ENCODE measurements around the gene DIRAS3. TPM values are rescaled to one million over a fixed set of nuclear protein-coding genes. Genes with fewer than 3 reads are reported as not detected.

DIRAS3 gene
- polyA plus RNA-seq, 1 donor from 2014 or later: 8.0 TPM

GRCh38 chr1:68047659-68048026 lies 2.8 kb downstream of the DIRAS3 start:
- no peak overlapping the region for H3K4me2 ChIP-seq (ENCODE audit: low read length)
- no peak overlapping the region for H2AFZ ChIP-seq (ENCODE audit: low read depth, low read length)

GRCh38 chr1:68046885-68047658 lies 3.4 kb downstream of the DIRAS3 start:
- Histone ChIP-seq H2AFZ (ENCODE audit: low read depth, low read length) (no peak overlapping the region), H3F3A (ENCODE audit: insufficient read depth, low read length, poor library complexity, severe bottlenecking) (no peaks in the 10 kb centered on the region), H3K4me2 (ENCODE audit: low read length) (no peak overlapping the region), H3K9me3 (ENCODE audit: low read length) (no peaks in the 10 kb centered on the region), H3K79me2 (replicated peaks; ENCODE audit: insufficient read depth, low read length) (no peaks in the 10 kb centered on the region), H3K36me3 (ENCODE audit: insufficient read depth, low read length) (no peaks in the 10 kb centered on the region), H3K9ac (ENCODE audit: low read length) (no peak overlapping the region), H3K27me3 (ENCODE audit: insufficient read depth, low read depth, low read length) (peaks cover 26% of the 10 kb centered on the region), H3K4me3 (ENCODE audit: low read length) (no peak overlapping the region), H3K9me2 (ENCODE audit: insufficient read depth, low read length) (no peaks in the 10 kb centered on the region), H3K27ac (ENCODE audit: low read length) (no peak overlapping the region), H4K20me1 (ENCODE audit: insufficient read depth) (no peaks in the 10 kb centered on the region)
- TF ChIP-seq MXI1 (conservative IDR thresholded peaks at IDR 0.05; ENCODE audit: poor library complexity, severe bottlenecking) (no peak), SMC3 (conservative IDR thresholded peaks at IDR 0.05; ENCODE audit: poor library complexity) (no peak), EZH2 (IDR thresholded peaks at IDR 0.05; ENCODE audit: borderline replicate concordance, insufficient read depth, low read length, poor library complexity, severe bottlenecking) (no peak), EP300 (conservative IDR thresholded peaks at IDR 0.05; ENCODE audit: poor library complexity, severe bottlenecking) (no peak), POLR2AphosphoS5 (IDR thresholded peaks at IDR 0.05) (no peak), TAF1 (IDR thresholded peaks at IDR 0.05; ENCODE audit: low read depth) (no peak), RAD21 (conservative IDR thresholded peaks at IDR 0.05) (no peak)
- TF ChIP-seq, protein P1, sequence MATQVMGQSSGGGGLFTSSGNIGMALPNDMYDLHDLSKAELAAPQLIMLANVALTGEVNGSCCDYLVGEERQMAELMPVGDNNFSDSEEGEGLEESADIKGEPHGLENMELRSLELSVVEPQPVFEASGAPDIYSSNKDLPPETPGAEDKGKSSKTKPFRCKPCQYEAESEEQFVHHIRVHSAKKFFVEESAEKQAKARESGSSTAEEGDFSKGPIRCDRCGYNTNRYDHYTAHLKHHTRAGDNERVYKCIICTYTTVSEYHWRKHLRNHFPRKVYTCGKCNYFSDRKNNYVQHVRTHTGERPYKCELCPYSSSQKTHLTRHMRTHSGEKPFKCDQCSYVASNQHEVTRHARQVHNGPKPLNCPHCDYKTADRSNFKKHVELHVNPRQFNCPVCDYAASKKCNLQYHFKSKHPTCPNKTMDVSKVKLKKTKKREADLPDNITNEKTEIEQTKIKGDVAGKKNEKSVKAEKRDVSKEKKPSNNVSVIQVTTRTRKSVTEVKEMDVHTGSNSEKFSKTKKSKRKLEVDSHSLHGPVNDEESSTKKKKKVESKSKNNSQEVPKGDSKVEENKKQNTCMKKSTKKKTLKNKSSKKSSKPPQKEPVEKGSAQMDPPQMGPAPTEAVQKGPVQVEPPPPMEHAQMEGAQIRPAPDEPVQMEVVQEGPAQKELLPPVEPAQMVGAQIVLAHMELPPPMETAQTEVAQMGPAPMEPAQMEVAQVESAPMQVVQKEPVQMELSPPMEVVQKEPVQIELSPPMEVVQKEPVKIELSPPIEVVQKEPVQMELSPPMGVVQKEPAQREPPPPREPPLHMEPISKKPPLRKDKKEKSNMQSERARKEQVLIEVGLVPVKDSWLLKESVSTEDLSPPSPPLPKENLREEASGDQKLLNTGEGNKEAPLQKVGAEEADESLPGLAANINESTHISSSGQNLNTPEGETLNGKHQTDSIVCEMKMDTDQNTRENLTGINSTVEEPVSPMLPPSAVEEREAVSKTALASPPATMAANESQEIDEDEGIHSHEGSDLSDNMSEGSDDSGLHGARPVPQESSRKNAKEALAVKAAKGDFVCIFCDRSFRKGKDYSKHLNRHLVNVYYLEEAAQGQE (IDR thresholded peaks at IDR 0.05; ENCODE audit: borderline replicate concordance): no peak
- TF ChIP-seq, protein P2, sequence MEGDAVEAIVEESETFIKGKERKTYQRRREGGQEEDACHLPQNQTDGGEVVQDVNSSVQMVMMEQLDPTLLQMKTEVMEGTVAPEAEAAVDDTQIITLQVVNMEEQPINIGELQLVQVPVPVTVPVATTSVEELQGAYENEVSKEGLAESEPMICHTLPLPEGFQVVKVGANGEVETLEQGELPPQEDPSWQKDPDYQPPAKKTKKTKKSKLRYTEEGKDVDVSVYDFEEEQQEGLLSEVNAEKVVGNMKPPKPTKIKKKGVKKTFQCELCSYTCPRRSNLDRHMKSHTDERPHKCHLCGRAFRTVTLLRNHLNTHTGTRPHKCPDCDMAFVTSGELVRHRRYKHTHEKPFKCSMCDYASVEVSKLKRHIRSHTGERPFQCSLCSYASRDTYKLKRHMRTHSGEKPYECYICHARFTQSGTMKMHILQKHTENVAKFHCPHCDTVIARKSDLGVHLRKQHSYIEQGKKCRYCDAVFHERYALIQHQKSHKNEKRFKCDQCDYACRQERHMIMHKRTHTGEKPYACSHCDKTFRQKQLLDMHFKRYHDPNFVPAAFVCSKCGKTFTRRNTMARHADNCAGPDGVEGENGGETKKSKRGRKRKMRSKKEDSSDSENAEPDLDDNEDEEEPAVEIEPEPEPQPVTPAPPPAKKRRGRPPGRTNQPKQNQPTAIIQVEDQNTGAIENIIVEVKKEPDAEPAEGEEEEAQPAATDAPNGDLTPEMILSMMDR (IDR thresholded peaks at IDR 0.05; ENCODE audit: poor library complexity, severe bottlenecking): no peak

More at GRCh38 chr1:68047659-68048026, 2.8 kb downstream of the DIRAS3 start:
- no peaks in the 10 kb centered on the region for H3K9me3 ChIP-seq (ENCODE audit: low read length)
- no peaks in the 10 kb centered on the region for H3K36me3 ChIP-seq (ENCODE audit: insufficient read depth, low read length)
- no peaks in the 10 kb centered on the region for H3K9me2 ChIP-seq (ENCODE audit: insufficient read depth, low read length)
- no peaks in the 10 kb centered on the region for H4K20me1 ChIP-seq (ENCODE audit: insufficient read depth)
- H3K27me3 ChIP-seq (ENCODE audit: insufficient read depth, low read depth, low read length): peaks cover 26% of the 10 kb centered on the region
- H3K4me3 ChIP-seq (ENCODE audit: low read length): no peak overlapping the region
- no peaks in the 10 kb centered on the region for H3F3A ChIP-seq (ENCODE audit: insufficient read depth, low read length, poor library complexity, severe bottlenecking)
- H3K9ac ChIP-seq (ENCODE audit: low read length): no peak overlapping the region
- no peaks in the 10 kb centered on the region for H3K79me2 ChIP-seq (replicated peaks; ENCODE audit: insufficient read depth, low read length)
- no peak overlapping the region for H3K27ac ChIP-seq (ENCODE audit: low read length)
- TF ChIP-seq RAD21 (conservative IDR thresholded peaks at IDR 0.05): no peak
- no peak for TF ChIP-seq EZH2 (IDR thresholded peaks at IDR 0.05; ENCODE audit: borderline replicate concordance, insufficient read depth, low read length, poor library complexity, severe bottlenecking)
- TF ChIP-seq, protein P1 (IDR thresholded peaks at IDR 0.05; ENCODE audit: borderline replicate concordance): no peak
- TF ChIP-seq EP300 (conservative IDR thresholded peaks at IDR 0.05; ENCODE audit: poor library complexity, severe bottlenecking): no peak
- TF ChIP-seq SMC3 (conservative IDR thresholded peaks at IDR 0.05; ENCODE audit: poor library complexity): no peak
- no peak for TF ChIP-seq POLR2AphosphoS5 (IDR thresholded peaks at IDR 0.05)
- no peak for TF ChIP-seq MXI1 (conservative IDR thresholded peaks at IDR 0.05; ENCODE audit: poor library complexity, severe bottlenecking)
- no peak for TF ChIP-seq TAF1 (IDR thresholded peaks at IDR 0.05; ENCODE audit: low read depth)
- TF ChIP-seq, protein P2 (IDR thresholded peaks at IDR 0.05; ENCODE audit: poor library complexity, severe bottlenecking): no peak
